ENCODE results near the gene CFAP221.

DNA sequence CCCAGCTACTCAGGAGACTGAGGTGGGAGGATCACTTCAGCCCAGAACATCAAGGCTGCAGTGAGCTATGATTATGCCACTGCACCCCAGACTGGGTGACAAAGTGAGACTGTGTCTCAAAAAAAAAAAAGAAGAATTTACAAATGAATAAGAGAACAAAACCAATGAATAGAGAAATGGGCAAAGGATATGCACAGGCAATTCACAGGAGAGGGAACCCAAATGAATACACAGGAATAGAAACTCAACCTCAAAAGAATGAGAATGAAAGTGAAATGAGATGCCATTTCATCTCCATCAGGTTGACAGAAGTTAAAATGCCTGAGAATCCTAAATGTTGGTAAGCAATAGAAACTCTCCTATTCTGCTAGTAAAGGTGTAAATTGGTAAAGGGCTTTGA lies 40.2 kb downstream of the CFAP221 start:
- TF ChIP-seq CTCF (IDR thresholded peaks at IDR 0.05; ENCODE audit: extremely low read depth in 1 of 2, insufficient read depth in 1 of 2, low read depth in 1 of 2, low read length in 2 of 2) = no peak
- TF ChIP-seq EZH2 (IDR thresholded peaks at IDR 0.05; ENCODE audit: borderline replicate concordance, low read depth, low read length, severe bottlenecking) = no peak
- TF ChIP-seq POLR2AphosphoS5 (IDR thresholded peaks at IDR 0.05; ENCODE audit: insufficient read depth, low read depth, low read length) = no peak
- TF ChIP-seq POLR2A (IDR thresholded peaks at IDR 0.05; ENCODE audit: low read depth, low read length) = no peak
- no peak for TF ChIP-seq JUN (IDR thresholded peaks at IDR 0.05; ENCODE audit: borderline replicate concordance, insufficient read depth, insufficient read length, low read depth)
- no peak for TF ChIP-seq MYC (IDR thresholded peaks at IDR 0.05; ENCODE audit: low read depth, low read length)
- TF ChIP-seq GATA2 (IDR thresholded peaks at IDR 0.05; ENCODE audit: insufficient read depth, insufficient read length, low read depth, low read length) = no peak

All from endothelial cell of umbilical vein (primary cell).